Measurements from ENCODE around the gene MMP25.
A peak's percentile ranks its signal among the peaks of the same experiment; 100 is the strongest.

Gene MMP25

GRCh38 chr16:3020247-3020603, 26.1 kb upstream of the MMP25 start, which contains the start of gene TNFRSF12A:
TNFRSF12A (plus strand) TSS chr16:3020368; CDS start chr16:3020398, 30 bp downstream.
- H3K27me3 ChIP-seq (ENCODE audit: control insufficient read depth, insufficient read depth, low read length) = peaks cover 9% of the 10 kb centered on the region
- peak within 1 kb of the TSS; percentile 78 for H3K4me3 ChIP-seq (ENCODE audit: low read length)
- peaks cover 25% of the 10 kb centered on the region for H3K4me1 ChIP-seq (ENCODE audit: control insufficient read depth, insufficient read depth, low read length)
- no peaks in the 10 kb centered on the region for H3K36me3 ChIP-seq (ENCODE audit: control insufficient read depth, insufficient read depth, low read length)
- no peaks in the 10 kb centered on the region for H3K9me3 ChIP-seq (ENCODE audit: control insufficient read depth, low read length)
- peak within 1 kb of the TSS; percentile 79 for H3K9ac ChIP-seq (ENCODE audit: low read length)

GRCh38 chr16:3020604-3021448, 25.5 kb upstream of the MMP25 start:
- peak overlapping the region; percentile 78 for H3K4me3 ChIP-seq (ENCODE audit: low read length)
- no peaks in the 10 kb centered on the region for H3K36me3 ChIP-seq (ENCODE audit: control insufficient read depth, insufficient read depth, low read length)
- H3K27me3 ChIP-seq (ENCODE audit: control insufficient read depth, insufficient read depth, low read length) = peaks cover 9% of the 10 kb centered on the region
- H3K9me3 ChIP-seq (ENCODE audit: control insufficient read depth, low read length) = no peaks in the 10 kb centered on the region
- H3K4me1 ChIP-seq (ENCODE audit: control insufficient read depth, insufficient read depth, low read length) = peaks cover 25% of the 10 kb centered on the region
- peak overlapping the region; percentile 79 for H3K9ac ChIP-seq (ENCODE audit: low read length)

DNA sequence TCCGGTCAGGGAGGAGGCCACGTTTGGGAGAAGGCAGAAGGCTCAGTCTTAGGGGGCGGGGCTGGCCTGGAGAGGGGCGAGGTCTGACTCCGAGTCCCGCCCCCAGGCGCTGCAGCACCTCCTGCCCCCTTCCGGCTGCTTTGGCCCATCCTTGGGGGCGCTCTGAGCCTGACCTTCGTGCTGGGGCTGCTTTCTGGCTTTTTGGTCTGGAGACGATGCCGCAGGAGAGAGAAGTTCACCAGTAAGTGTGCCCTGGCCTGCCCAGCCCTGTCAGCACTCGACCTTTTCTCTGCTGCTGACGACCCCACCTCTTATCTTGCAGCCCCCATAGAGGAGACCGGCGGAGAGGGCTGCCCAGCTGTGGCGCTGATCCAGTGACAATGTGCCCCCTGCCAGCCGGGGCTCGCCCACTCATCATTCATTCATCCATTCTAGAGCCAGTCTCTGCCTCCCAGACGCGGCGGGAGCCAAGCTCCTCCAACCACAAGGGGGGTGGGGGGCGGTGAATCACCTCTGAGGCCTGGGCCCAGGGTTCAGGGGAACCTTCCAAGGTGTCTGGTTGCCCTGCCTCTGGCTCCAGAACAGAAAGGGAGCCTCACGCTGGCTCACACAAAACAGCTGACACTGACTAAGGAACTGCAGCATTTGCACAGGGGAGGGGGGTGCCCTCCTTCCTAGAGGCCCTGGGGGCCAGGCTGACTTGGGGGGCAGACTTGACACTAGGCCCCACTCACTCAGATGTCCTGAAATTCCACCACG, 24.7 kb upstream of the MMP25 start:
- H3K9ac ChIP-seq (ENCODE audit: low read length) = peak overlapping the region; percentile 79

GRCh38 chr16:3022208-3022683, 24.1 kb upstream of the MMP25 start:
- Histone ChIP-seq H3K27me3 (ENCODE audit: control insufficient read depth, insufficient read depth, low read length) (peaks cover 6% of the 10 kb centered on the region), H3K36me3 (ENCODE audit: control insufficient read depth, insufficient read depth, low read length) (no peaks in the 10 kb centered on the region), H3K9ac (ENCODE audit: low read length) (peak overlapping the region; percentile 79), H3K4me1 (ENCODE audit: control insufficient read depth, insufficient read depth, low read length) (peaks cover 25% of the 10 kb centered on the region), H3K4me3 (ENCODE audit: low read length) (peak overlapping the region; percentile 82), H3K9me3 (ENCODE audit: control insufficient read depth, low read length) (no peaks in the 10 kb centered on the region)

More for the DNA sequence above, 24.7 kb upstream of the MMP25 start:
- Histone ChIP-seq H3K36me3 (ENCODE audit: control insufficient read depth, insufficient read depth, low read length) (no peaks in the 10 kb centered on the region), H3K4me3 (ENCODE audit: low read length) (peak overlapping the region; percentile 78), H3K9me3 (ENCODE audit: control insufficient read depth, low read length) (no peaks in the 10 kb centered on the region), H3K4me1 (ENCODE audit: control insufficient read depth, insufficient read depth, low read length) (peaks cover 25% of the 10 kb centered on the region), H3K27me3 (ENCODE audit: control insufficient read depth, insufficient read depth, low read length) (peaks cover 9% of the 10 kb centered on the region)

DNA sequence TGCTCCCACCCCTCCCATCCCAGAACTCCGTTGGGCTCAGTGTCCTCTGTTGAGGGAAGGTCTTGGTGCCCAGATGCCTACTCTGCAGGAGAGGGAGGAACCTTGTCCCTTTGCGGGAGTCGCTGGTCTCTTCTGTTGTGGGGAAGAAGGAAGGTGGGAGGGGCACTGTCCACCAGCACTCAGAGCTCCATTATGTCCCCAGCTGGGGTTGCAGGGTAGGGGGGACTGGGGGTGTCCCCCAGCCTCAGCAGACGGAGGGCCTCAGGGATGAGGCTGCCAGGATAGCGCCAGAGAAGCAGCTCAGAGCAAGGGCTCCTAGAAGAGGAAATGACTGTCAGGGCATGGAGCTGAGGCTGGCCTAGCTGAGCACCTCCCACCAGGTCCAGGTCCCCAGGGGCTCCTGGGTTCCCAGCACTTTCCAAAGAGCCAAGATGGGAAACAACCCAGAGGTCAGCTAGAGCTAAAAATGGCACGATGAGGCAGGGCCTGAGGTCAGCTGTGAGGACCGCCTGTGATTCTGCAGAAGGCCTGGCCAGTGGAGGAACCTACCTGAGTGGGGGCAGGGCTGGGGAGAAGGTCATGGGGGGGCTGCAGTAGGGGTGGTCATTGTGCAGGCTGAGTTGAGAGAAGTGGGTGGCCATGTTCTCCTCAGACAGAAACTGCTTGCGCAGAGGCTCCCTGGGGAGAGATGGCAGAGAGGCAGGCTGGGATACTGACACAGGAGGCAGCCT, 23.5 kb upstream of the MMP25 start:
- peaks cover 28% of the 10 kb centered on the region for H3K4me1 ChIP-seq (ENCODE audit: control insufficient read depth, insufficient read depth, low read length)
- peak overlapping the region; percentile 82 for H3K4me3 ChIP-seq (ENCODE audit: low read length)
- peak overlapping the region; percentile 79 for H3K9ac ChIP-seq (ENCODE audit: low read length)
- no peaks in the 10 kb centered on the region for H3K36me3 ChIP-seq (ENCODE audit: control insufficient read depth, insufficient read depth, low read length)
- H3K9me3 ChIP-seq (ENCODE audit: control insufficient read depth, low read length) = no peaks in the 10 kb centered on the region
- H3K27me3 ChIP-seq (ENCODE audit: control insufficient read depth, insufficient read depth, low read length) = peaks cover 1% of the 10 kb centered on the region

GRCh38 chr16:3023415-3023668, 23.0 kb upstream of the MMP25 start:
- H3K4me1 ChIP-seq (ENCODE audit: control insufficient read depth, insufficient read depth, low read length) = peaks cover 32% of the 10 kb centered on the region
- H3K4me3 ChIP-seq (ENCODE audit: low read length) = peak overlapping the region; percentile 82
- H3K27me3 ChIP-seq (ENCODE audit: control insufficient read depth, insufficient read depth, low read length) = no peaks in the 10 kb centered on the region
- no peaks in the 10 kb centered on the region for H3K36me3 ChIP-seq (ENCODE audit: control insufficient read depth, insufficient read depth, low read length)
- H3K9ac ChIP-seq (ENCODE audit: low read length) = peak overlapping the region; percentile 74
- H3K9me3 ChIP-seq (ENCODE audit: control insufficient read depth, low read length) = no peaks in the 10 kb centered on the region

- no peaks in the 10 kb centered on the region for H3K27me3 ChIP-seq (ENCODE audit: control insufficient read depth, insufficient read depth, low read length)
- peaks cover 32% of the 10 kb centered on the region for H3K4me1 ChIP-seq (ENCODE audit: control insufficient read depth, insufficient read depth, low read length)
- H3K4me3 ChIP-seq (ENCODE audit: low read length) = peak within 1 kb of the TSS; percentile 82
- H3K9me3 ChIP-seq (ENCODE audit: control insufficient read depth, low read length) = no peaks in the 10 kb centered on the region
- H3K9ac ChIP-seq (ENCODE audit: low read length) = peak within 1 kb of the TSS; percentile 74
- no peaks in the 10 kb centered on the region for H3K36me3 ChIP-seq (ENCODE audit: control insufficient read depth, insufficient read depth, low read length)
These were observed 22.5 kb upstream of the MMP25 start, which contains the start of the genes HCFC1R1 and THOC6 for GRCh38 chr16:3023669-3024478. HCFC1R1 (minus strand) TSS chr16:3023942; CDS start chr16:3023941, 1 bp downstream. THOC6 (plus strand) TSS chr16:3024035; CDS start chr16:3024327, 292 bp downstream.

DNA sequence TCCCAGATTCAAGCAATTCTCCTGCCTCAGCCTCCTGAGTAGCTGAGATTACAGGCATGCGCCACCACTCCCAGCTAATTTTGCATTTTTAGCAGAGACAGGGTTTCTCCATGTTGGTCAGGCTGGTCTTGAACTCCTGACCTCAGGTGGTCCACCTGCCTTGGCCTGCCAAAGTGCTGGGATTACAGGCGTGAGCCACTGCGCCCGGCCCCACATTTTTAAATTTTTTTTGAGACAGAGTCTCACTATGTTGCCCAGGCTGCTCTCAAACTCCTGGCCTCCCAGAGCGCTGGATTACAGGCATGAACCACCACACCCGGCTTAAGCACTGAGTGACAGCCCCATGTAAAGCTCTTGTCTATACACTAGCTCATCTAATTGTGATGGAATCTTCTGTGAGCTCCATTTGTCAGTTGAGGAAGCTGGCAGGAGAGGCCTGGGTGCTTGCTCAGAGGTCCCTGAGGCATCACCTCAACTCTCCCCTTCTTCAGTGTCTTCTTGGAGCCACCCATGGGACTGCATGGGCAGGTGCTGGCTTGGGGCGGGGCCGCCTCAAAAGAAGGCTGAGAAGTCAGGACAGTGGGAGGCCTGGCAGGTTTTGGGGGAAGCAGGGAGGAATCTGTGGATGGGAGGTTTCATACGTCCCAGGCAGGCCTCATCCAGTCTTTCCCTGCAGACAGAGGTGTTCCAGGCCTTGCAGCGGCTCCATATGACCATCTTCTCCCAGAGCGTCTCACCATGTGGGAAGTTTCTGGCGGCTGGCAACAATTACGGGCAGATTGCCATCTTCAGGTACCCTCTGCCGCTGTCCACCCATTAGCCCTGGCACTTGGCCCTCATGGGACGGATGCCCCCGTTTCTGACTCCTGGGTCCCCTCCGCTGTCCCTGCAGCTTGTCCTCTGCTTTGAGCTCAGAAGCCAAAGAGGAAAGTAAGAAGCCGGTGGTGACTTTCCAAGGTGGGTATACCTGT, 21.0 kb upstream of the MMP25 start:
- H3K36me3 ChIP-seq (ENCODE audit: control insufficient read depth, insufficient read depth, low read length) = no peaks in the 10 kb centered on the region
- peaks cover 32% of the 10 kb centered on the region for H3K4me1 ChIP-seq (ENCODE audit: control insufficient read depth, insufficient read depth, low read length)
- H3K9ac ChIP-seq (ENCODE audit: low read length) = no peak overlapping the region
- H3K27me3 ChIP-seq (ENCODE audit: control insufficient read depth, insufficient read depth, low read length) = peaks cover 11% of the 10 kb centered on the region
- H3K4me3 ChIP-seq (ENCODE audit: low read length) = no peak overlapping the region
- no peaks in the 10 kb centered on the region for H3K9me3 ChIP-seq (ENCODE audit: control insufficient read depth, low read length)

DNA sequence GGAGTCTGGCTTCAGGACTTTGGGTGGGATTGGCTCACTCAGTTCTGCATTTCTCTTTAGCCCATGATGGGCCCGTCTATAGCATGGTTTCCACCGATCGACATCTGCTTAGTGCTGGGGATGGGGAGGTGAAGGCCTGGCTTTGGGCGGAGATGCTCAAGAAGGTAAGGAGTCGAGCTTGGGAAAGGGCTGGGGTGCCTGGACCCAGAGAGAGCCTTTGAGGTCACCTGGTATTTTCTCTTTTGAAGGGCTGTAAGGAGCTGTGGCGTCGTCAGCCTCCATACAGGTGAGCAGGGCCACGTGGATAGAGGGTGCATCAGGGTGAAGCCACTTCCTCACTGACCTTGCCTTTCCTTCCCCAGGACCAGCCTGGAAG, 20.4 kb upstream of the MMP25 start:
- Histone ChIP-seq H3K9me3 (ENCODE audit: control insufficient read depth, low read length) (no peaks in the 10 kb centered on the region), H3K4me3 (ENCODE audit: low read length) (no peak overlapping the region), H3K36me3 (ENCODE audit: control insufficient read depth, insufficient read depth, low read length) (no peaks in the 10 kb centered on the region), H3K9ac (ENCODE audit: low read length) (no peak overlapping the region), H3K27me3 (ENCODE audit: control insufficient read depth, insufficient read depth, low read length) (peaks cover 16% of the 10 kb centered on the region), H3K4me1 (ENCODE audit: control insufficient read depth, insufficient read depth, low read length) (peaks cover 33% of the 10 kb centered on the region)

DNA sequence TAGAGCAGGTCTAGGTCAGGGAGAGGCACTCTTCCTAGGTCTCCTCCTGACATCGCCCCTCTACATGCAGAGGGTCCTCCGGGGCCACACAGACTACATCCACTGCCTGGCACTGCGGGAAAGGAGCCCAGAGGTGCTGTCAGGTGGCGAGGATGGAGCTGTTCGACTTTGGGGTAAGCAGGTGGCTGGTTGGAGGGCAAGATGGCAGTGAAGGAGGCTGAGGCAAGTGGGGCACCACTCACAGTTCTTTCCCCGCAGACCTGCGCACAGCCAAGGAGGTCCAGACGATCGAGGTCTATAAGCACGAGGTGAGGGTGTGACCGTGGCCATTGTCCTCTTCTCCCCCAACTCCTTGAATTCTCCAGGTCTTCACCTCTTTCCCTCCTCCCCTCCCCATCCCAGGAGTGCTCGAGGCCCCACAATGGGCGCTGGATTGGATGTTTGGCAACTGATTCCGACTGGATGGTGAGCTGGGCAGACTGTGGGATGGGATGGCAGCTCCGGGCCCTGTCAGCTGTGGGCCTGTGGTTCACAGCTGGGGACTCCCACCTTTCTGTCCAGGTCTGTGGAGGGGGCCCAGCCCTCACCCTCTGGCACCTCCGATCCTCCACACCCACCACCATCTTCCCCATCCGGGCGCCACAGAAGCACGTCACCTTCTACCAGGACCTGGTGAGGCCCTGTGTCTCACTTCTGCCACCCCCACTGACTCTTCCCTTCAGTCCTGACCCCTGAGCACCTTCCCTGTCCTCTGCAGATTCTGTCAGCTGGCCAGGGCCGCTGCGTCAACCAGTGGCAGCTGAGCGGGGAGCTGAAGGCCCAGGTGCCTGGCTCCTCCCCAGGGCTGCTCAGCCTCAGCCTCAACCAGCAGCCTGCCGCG, 19.5 kb upstream of the MMP25 start:
- H3K4me1 ChIP-seq (ENCODE audit: control insufficient read depth, insufficient read depth, low read length) = peaks cover 33% of the 10 kb centered on the region
- peaks cover 16% of the 10 kb centered on the region for H3K27me3 ChIP-seq (ENCODE audit: control insufficient read depth, insufficient read depth, low read length)
- H3K4me3 ChIP-seq (ENCODE audit: low read length) = no peak overlapping the region
- H3K9ac ChIP-seq (ENCODE audit: low read length) = no peak overlapping the region
- H3K9me3 ChIP-seq (ENCODE audit: control insufficient read depth, low read length) = no peaks in the 10 kb centered on the region
- H3K36me3 ChIP-seq (ENCODE audit: control insufficient read depth, insufficient read depth, low read length) = no peaks in the 10 kb centered on the region

Data from mucosa of stomach (tissue), 1 donor.